ENCODE data around the gene CCDC92. TPM values are rescaled to one million over a fixed set of nuclear protein-coding genes. Genes with fewer than 3 reads are reported as not detected.

The CCDC92 gene
- total and polyA plus RNA-seq, 10 of the 15 experiments (the other 5 are each of a cell fraction or from before 2014, with no cell fraction given): 0.53 to 11.8 (median 4.2) TPM

- Histone ChIP-seq H4K20me1 (ENCODE audit: control insufficient read depth, insufficient read depth) (no peaks in the 10 kb centered on the region), H3K4me3 (no peak overlapping the region), H3K9me3 (replicated peaks; ENCODE audit: control insufficient read depth, insufficient read depth, low read length) (no peaks in the 10 kb centered on the region), H3K27ac (ENCODE audit: control insufficient read depth, insufficient read depth) (no peak overlapping the region), H3K4me2 (ENCODE audit: control insufficient read depth, insufficient read depth) (no peak overlapping the region), H3K79me2 (ENCODE audit: control insufficient read depth, insufficient read depth, low read length) (no peaks in the 10 kb centered on the region), H2AFZ (ENCODE audit: control insufficient read depth, low read depth, low read length) (no peak overlapping the region), H3K27me3 (replicated peaks in 1 of 2; ENCODE audit: control insufficient read depth in 2 of 2, insufficient read depth in 2 of 2, low read length in 1 of 2) (no peaks in the 10 kb centered on the region), H3K9ac (ENCODE audit: control insufficient read depth, insufficient read depth, low read length) (no peak overlapping the region), H3K4me1 (ENCODE audit: control insufficient read depth, insufficient read depth, low read length) (no peaks in the 10 kb centered on the region), H3K36me3 (ENCODE audit: control insufficient read depth in 2 of 2, insufficient read depth in 2 of 2, low read length in 1 of 2) (no peaks in the 10 kb centered on the region)
- 68% methylated on average over 8 of the region's 8 CpGs for WGBS (ENCODE audit: insufficient coverage, insufficient replicate concordance, low lambda C conversion rate, missing lambda C conversion rate)
- CTCF ChIA-PET: interaction anchor here (0.6 to 1.2 kb wide), 3 partner anchors 16 to 74 kb away, joined by 3 to 6 read pairs (median 5); no protein-coding TSS in a partner anchor
- RAD21 ChIA-PET (ENCODE audit: unreplicated experiment): interaction anchor here (1.0 to 1.3 kb wide), 3 partner anchors 75 to 123 kb away, joined by 3 to 4 read pairs (median 4); no protein-coding TSS in a partner anchor
- no TSS peak for BruUV-seq (replicated peaks)
- FAIRE-seq (no peak), ATAC-seq (no peak), DNase-seq (ENCODE audit: low read depth, low spot score) (no peak)
- intact Hi-C loops (cut with micrococcal nuclease; ENCODE audit: unreplicated experiment) (no loop called here), in situ Hi-C loops (cut with MboI) (no loop called here)
- SMC1A ChIA-PET (ENCODE audit: uncharacterized antibody, unreplicated experiment): no interaction called here
- POLR2A ChIA-PET: no interaction called here
- TF ChIP-seq PAX8 (IDR thresholded peaks at IDR 0.05): no peak
- no peak for TF ChIP-seq ZNF687 (IDR thresholded peaks at IDR 0.05)
- TF ChIP-seq ZNF274 (IDR thresholded peaks at IDR 0.05; ENCODE audit: insufficient read depth, insufficient read length): no peak
- no peak for TF ChIP-seq CUX1 (IDR thresholded peaks at IDR 0.05; ENCODE audit: insufficient replicate concordance, low read depth, low read length)
- no peak for TF ChIP-seq NR2C1 (IDR thresholded peaks at IDR 0.05)
- no peak for TF ChIP-seq E2F8 (IDR thresholded peaks at IDR 0.05; ENCODE audit: low read depth, partially characterized antibody)
- TF ChIP-seq RBBP5 (conservative IDR thresholded peaks at IDR 0.05): no peak
- TF ChIP-seq MYB (IDR thresholded peaks at IDR 0.05; ENCODE audit: borderline replicate concordance, low read depth, low read length): no peak
Observed at GRCh38 chr12:123910057-123910456, 62.6 kb downstream of the CCDC92 start.

Measured in GM12878 (cell line).